Hindlimb muscle (tissue), 1 donor: ENCODE data around the gene TMEM255B. TPM values are rescaled to one million over a fixed set of nuclear protein-coding genes. Genes with fewer than 3 reads are reported as not detected.

ENCODE experiments used
- DNase-seq: peaks from one replicate; pipeline ENCODE4 v3.0.0-alpha.2; 2013
- polyA plus RNA-seq: library from polyadenylated mRNA; unstranded; fragments of 120-200 nt; gene quantifications from one replicate; pipeline ENCODE4 v1.2.1, GENCODE V29; 2013; ENCODE audit not compliant: insufficient read length

TMEM255B gene
- polyA plus RNA-seq, 1 donor = 7.8 TPM

DNA sequence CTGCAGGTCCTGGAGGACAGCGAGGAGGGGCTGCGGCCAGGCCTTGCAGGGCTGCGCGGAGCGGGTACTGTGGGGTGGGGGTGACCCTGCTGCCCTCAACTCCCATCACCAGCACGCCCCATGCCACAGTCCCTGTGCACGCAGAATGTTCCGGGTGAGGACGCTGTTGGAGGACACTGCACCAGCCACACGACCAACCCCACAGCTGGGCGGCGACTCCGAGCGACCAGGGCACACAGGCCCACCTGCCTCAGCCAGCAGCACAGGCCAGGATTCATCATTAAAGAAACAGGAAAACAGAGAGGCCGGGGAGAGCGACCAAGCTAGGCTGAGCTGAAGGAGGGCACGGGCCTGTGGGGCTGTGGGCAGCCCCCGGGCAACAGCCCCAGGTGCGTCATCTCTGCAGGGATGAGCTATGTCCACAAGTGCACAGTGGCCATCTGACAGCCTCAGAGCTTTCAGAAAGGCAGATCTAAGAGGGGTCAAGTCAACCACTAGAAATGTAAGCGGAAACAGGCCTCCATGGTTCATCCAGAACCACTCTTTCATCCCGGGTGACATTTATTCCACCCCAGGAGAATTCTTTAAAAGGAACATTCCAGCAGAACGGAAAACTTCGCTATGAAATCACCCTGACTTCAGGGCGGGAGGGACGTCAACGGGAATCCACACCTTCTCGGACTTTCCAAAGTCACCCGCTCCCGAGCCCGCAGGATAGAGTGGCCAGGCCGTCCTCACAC, 103.3 kb downstream of the TMEM255B start:
- DNase-seq = no peak

DNA sequence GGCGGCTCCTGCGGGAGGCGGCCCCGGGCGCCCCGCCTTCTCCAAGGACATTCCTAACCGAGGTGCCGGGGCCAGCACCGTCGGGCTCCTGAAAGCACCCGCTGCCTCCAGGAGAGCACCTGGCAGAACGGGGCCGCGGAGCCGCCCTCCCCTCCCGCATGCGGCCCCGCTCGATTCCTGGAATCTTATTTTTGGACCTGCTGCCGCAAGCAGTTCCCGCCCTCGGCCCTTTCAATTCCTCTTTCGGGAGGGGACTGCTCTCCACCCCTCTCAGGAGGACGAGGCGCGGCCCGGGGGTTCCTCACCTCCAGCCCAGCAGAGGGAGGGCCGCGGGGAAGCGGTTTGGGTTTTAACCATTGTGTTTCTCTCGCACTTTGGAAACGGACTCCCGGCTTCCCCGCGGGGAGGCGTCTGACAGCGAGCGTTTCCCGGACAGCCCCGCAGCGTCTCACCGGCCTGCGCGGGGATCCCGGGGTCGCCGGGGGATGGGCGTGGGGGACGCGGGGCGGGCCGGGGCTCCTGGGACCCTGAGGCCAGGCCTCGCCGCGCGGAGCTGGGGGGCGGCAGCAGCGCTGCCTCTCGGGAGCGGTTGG, 104.0 kb downstream of the TMEM255B start:
- DNase-seq = peak; percentile 44

DNA sequence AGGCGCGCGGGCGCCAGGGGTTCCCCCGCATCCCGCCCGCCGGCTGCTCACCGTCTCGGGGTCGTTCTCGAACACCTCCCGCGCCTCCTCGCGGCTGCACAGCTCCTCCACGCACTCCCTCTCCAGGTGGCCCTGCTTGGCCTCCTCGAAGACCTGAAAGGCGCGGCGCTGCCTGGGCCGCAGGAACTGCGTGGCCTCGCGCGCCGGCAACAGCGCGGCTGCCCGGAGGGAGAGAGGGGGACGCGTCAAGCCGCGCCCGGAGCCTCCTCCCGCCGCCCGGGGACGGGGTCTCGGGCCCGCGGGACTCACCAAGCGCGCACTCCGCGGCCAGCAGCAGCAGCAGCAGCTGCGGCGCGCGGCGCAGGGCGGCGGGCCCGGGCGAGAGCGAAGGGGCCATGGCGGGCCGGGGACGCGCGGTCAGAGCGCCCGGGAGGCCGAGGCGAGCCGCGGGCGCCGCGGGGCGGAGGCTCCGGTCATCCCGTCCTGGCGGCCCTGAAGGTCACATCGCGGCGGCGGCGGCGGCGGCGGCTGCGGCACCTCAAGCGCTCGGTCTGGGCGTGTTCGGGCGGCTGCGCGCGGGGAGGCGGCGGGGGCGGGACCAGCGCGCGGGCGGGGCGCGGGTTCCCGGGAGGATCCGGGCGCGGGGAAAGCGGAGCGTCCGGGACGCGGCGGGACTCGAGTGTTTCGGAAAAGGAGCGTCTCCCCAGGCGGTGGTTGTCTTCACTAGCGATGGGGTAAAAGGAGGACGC, 104.7 kb downstream of the TMEM255B start, which contains the start of gene GAS6:
Gene GAS6, minus strand, starts transcription at position 553 of the 749 bp plus-strand sequence. Its CDS starts 156 bp downstream, at position 397.
- DNase-seq = peak; percentile 39

DNA sequence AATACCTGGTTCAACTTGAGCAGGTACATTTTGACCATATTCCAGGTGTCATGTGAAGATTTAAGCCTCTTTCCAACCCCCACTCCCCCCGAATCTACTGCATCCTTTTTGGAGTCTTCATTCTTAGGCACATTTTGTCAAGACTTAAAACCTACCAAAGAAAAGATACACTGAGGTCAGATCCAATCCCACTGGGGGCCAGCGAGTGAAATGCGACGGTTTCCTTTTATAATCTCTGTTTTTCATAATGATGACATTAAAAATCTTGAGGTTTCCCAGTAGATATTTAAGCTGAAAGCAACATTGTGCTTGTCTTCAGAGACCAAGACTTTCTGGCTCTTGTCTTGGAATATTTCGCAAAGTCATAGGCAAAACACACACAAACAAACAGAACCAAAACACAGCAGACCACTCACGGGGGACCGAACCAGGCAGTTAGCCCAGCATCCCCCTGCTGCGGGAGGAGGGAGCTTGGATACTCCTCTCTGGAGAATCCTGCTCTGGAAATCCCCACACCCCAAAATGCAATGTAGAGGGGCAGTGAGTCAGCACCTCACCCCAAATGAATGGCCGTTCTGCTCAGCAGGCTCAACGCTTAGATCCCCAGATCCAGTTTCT, 105.4 kb downstream of the TMEM255B start:
- no peak for DNase-seq

DNA sequence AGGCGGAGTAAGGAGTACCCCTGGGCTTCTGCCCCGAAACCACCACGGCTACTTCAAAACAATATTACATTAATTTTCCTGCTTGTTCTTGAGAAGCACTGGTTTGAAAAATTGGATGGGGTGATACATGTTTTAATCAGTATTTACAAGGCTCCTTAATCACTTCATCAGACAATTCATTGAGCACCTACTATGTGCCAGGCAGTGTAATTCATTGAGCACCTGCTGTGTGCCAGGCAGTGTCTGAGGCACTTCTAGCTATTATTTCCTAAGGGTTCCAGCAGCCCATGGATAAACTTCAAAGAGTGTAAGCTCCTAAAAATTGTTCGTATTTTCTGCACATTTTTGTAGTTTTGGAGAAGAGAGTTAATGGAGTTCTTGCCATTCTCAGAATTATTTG, 106.4 kb downstream of the TMEM255B start:
- no peak for DNase-seq

Other genes starting within 250 kb of the TMEM255B start
- 55.5 TPM for gene TFDP1, start 174.5 kb upstream of the TMEM255B start, polyA plus RNA-seq
- not detected for gene ATP4B, start 101.0 kb upstream of the TMEM255B start, polyA plus RNA-seq
- 0.34 TPM for gene GRK1, start 92.0 kb upstream of the TMEM255B start, polyA plus RNA-seq
- gene GAS6, start 104.8 kb downstream of the TMEM255B start, polyA plus RNA-seq = 54.6 TPM
- gene C13orf46, start 214.8 kb downstream of the TMEM255B start, polyA plus RNA-seq = 0.39 TPM